ENCODE results near the gene FRMPD4.
"Not testable (repeated sequence)": the region's sequence is repeated elsewhere in the genome, so short reads cannot be mapped to it uniquely, and the experiment has no call there.

FRMPD4 gene

DNA sequence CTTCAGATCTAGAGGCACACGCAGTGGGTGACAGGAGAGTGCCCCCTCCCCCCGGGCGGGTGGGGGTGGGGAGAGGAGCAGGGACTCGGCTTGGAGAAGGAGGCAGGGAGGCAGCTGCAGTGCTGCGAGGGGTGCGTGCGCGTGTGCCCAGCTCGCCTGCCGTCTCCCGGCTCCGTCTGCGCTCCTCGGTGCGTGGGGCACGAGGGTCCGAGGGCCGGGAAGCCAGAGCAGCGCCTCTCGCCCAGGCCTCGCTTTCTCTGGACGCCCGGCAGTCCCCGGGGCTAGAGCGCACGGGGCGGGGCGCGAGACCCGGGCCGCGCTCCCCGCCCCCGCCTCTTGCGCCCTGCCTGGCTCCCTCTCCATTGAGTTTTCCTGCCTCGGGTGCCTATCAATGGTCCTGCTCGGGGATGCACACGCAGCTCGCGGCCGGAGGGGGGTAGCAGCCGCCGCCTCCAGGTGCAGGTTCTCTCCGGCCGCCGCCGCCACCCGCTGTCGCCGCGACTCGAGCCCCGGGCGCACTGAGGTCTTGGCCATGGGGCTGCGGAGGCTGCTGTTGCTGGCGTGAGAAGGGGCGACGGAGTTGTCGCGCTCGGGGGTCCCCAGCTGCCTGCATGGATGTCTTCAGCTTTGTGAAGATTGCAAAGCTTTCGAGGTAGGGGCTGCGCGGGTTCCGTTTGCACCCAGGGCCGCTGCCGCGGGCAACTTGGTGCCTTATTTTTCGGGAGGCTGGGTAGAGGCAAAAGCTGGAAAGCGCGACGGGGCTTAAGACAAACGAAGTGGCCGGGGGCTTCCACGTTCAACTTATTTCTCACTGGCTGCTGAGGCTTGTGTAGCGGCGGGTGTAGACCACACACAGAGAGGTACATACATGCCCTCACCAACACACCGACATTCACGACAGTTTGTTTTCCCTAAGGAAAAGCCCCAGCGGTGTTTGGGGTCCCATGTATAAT is at the start of gene FRMPD4:
Gene FRMPD4, plus strand, starts transcription at position 113 of the 953 bp plus-strand sequence. Its CDS starts 499 bp downstream, at position 612.
- DNase-seq, result peak in 8 of 10 donors; percentile 7 to 87 (median 31)
- intact Hi-C loops (cut with DNase I), result no loop called here

DNA sequence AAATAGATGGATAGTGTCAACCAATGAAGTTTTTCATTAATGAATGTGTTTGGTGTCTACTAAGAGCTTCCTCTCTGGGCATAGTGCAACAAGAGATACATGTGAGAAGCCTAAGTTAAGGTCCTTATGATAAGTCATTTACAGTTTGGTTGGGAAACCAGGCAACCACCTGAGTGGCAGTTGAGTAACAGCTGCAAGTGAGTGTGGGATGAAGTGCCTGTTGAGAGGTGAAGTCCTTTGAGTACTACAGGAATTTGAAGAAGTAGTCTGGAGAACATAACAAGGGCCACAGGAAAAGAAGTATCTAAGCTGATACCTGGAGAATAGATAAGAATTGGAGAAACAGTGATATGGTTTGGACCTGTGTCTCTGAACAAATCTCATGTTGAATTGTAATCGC is 48.5 kb upstream of the FRMPD4 start:
- no peak for DNase-seq
- intact Hi-C loops (cut with DNase I), result no loop called here

DNA sequence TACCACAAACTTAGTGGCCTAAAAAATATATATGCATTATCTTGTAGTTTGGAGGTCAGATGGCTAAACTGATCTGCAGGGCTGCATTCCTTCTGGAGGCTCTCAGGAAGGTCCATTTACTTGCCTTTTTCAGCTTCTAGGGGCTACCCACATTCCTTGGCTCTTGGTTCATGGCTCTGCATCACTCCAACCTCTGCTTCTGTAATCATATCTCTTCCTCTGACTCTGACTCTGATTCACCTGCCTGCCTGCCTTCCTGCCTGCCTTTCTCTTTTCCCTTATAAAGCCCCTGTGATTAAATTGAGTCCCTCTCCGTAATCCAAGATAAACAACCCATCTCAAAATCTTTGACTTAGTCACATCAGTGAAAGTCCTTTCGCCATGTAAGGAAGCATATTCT is 25.0 kb upstream of the FRMPD4 start:
- DNase-seq, result no peak
- intact Hi-C loops (cut with DNase I), result no loop called here

DNA sequence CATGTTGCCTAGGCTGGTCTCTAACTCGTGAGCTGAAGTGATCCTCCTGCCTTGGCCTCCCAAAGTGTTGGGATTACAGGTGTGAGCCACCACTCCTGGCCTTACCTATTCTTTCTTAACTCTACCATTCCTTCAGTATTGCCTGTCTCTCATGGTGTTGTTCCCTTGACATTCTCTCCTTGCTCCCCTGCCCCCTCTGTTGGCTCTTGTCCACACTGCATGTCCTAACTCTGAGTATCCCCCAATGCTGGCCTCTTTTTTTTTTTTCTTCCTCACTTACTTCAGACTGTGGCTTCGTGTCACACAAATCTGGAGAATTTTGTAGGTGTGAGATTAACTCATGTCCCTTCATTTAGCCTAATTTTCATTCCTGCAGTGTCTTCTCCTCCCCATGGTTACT is 22.9 kb upstream of the FRMPD4 start:
- DNase-seq, result no peak
- intact Hi-C loops (cut with DNase I), result no loop called here

DNA sequence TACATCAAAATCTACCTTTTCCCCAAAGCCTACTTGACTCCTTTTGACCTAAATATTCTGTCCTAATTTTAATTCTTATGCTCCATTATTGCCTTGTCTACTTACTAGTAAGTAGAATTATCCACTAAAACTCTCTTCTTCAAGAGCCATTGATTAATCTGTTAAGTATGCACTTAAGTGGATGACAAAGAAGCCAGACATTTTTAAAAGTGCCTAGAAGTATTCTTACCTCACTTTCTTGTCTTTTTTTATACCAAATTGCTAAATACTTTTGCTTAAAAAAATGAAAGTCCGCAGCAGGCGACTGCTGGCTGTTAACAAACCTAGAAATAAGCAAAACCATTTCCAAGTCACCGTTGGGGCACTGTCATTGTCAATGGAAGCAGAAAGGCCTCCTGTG is 20.1 kb upstream of the FRMPD4 start:
- intact Hi-C loops (cut with DNase I), result no loop called here
- no peak for DNase-seq

DNA sequence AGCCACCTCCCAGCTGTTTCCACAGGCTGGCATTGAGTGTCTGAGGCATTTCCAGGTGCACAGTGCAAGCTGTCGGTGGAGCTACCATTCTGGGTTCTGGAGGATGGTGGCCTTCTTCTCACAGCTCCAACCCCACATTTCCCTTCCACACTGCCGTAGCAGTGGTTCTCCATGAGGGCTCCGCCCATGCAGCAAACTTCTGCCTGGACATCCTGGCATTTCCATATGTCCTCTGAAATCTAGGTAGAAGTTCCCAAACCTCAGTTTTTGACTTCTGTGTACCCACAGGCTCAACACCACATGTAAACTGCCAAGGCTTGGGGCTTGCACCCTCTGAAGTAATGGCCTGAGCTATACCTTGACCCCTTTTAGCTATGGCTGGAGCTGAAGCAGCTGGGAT is 10.3 kb upstream of the FRMPD4 start:
- DNase-seq, result peak in 1 of 10 donors; percentile 26
- intact Hi-C loops (cut with DNase I), result no loop called here

DNA sequence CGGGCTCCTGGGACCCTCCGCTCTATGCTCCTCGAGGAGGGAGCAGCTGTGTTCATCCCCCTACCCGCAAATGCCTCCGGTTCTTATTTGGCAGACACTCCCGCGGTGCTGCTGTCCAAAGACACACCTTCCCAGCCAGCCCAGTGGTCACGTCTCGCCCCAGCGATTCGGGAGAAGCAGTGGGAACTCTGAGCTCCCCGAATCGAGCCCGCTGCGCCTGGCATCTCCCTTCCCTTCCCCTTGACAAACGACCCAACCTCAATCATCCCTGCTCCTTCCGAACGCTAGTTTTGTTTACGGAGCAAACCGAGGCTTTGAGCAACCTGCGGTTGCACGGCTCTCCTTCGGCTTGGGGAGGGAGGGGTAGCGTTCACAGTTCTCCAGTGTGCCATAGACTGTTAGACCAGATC is 317 bp upstream of the FRMPD4 start:
- peak in 5 of 10 donors; percentile 12 to 81 (median 68) for DNase-seq
- intact Hi-C loops (cut with DNase I), result no loop called here

DNA sequence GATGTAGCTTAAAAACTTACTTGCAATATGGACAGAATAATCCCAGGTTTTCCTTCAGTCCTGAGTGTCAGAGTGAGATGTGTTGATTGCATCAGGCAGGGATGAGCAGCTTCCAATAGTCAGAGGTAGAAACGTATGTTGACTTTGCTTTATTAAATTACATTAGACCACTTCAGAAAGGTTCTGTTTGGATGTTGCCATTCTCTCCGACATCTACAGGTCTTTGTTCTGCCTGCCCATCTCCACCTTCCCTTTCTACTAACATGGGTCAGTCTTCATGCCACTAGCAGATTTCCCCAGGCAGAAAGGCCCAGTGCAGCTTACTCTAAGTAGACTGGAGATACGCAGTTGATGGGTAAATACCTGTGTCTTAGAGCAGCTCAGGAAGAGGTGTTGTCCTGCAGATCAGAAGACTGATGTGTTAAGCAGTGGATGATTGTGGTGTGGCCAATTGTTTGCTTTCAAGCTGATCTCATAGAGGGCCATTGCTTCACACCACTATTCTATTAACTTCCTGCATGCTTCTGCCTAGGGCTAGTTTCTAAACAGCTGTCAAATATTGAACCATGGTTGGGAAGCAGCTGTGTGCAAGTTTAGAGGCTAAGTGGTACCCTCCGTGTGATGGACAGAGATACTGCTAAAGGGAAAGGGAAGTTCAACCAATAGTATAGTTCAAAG is 1.8 kb downstream of the FRMPD4 start:
- intact Hi-C loops (cut with DNase I), result no loop called here
- DNase-seq, result no peak

DNA sequence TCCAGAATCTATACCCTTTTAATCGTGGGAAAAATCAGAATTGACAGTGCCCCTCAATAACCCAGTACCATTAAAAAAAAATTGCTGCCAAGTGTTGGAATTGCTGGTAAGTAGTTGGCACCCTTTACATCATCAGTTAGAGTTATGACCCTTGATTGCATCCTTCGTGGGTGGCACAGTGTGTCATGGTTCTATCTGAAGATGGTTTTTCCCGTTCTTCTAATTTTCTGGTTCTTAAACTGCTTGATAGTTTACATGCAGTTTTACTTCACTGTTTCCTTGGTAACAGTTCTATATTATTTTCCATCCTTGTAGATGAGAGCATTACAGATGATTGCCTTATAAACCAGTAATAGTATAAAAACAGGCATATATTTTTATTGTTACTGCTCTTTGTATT is 3.2 kb downstream of the FRMPD4 start:
- intact Hi-C loops (cut with DNase I), result no loop called here
- no peak for DNase-seq

DNA sequence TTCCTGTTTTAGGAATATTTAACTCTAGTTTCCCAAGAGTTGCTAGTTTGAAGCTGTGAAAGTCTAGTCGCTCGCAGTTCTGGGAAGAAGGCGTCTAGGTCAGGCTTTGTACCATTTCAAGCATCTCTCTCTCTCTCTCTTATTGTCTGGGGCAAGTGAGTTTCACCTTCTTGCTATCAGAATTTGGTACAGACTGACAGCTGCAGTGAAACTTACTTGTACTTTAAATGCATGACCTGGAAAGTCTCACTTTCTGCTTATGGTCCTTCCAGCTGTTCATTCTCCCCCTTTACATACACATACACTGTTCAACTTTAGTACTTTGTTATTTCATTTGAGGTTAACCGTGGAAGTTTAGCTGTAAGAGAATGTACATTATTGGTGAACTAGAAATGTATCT is 4.4 kb downstream of the FRMPD4 start:
- intact Hi-C loops (cut with DNase I), result no loop called here
- no peak for DNase-seq

DNA sequence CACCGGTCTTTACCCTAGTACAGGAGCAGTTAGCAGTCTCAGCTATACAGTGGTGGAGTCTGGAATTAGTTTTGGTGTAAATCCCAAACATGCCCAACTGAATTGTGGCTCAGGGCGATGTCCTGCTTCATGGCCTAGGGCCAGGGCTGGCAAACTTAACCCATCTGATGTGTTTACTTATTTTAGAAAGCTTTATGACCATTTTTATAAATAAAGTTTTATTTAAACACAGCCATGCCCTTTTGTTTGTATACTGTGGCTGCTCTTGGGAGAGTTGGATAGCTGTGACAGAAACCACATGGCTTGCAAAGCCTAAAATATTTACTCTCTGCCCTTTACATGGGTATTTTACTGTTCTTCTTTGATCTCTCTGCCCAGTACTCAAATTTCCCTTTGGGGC is 7.1 kb downstream of the FRMPD4 start:
- DNase-seq, result no peak
- intact Hi-C loops (cut with DNase I), result no loop called here

DNA sequence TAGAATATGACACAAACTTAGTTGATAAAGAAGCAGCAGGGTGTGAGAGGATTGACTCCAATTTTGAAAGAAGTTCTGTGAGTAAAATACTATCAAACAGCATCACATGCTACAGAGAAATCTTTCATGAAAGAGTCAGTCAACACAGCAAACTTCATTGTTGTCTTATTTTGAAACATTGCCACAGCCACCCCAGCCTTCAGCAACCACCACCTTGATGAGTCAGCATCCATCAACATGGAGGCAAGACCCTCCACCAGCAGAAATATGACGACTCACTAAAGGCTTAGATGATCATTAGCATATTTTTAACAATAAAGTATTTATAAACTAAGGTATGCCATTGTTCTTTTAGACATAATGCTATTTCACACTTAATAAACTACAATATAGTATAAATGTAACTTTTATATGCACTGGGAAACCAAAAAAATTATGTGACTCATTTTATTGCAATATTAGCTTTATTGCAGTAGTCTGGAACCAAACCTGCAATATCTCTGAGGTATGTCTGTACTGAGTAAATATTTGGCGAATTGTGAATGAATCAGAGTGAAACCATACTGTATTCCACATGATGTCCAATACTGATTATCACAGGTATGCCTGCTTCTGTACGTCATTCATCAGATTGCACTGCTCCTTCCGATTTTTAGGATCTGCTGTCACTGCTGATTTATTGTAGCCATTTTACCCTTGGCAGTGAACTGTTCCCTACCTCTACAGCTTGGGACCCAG is 11.6 kb downstream of the FRMPD4 start:
- no peak for DNase-seq
- intact Hi-C loops (cut with DNase I), result no loop called here

DNA sequence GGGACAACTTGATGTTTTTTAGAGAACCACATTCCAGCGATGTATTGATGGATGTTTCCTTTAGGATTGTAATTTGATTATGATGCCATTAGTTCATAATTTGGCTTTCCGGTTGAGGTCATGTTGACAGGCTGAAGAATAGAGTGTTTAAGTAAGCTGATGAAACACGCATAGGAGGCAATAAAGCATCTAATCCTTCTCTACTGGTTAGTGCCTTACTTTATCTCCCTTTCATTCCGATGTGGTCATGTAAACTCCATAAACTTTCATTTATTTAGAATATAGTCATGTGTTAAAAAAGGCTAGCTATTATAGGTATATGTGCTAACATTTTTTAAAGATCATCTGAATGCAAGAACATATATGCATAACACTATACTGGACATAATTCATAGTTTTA is 15.0 kb downstream of the FRMPD4 start:
- intact Hi-C loops (cut with DNase I), result no loop called here
- DNase-seq, result no peak

DNA sequence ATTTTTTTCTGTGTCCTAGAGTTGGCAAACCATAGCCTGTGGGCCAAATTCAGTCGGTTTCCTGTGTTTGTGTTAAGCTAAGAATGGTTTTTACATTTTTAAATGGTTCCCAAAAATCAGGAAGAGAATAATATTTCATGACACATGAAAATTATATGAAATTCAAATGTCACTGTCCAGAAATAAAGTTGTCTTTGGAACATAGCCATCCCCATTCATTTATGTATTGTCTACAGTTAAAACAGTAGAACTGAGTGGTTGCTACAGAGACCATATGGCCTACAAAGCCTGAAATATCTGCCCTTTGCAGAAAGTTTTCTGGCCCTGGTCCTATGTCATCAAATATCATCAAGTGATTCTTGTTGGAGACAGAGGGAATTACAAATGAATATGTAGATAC is 15.5 kb downstream of the FRMPD4 start:
- DNase-seq, result no peak
- intact Hi-C loops (cut with DNase I), result no loop called here

DNA sequence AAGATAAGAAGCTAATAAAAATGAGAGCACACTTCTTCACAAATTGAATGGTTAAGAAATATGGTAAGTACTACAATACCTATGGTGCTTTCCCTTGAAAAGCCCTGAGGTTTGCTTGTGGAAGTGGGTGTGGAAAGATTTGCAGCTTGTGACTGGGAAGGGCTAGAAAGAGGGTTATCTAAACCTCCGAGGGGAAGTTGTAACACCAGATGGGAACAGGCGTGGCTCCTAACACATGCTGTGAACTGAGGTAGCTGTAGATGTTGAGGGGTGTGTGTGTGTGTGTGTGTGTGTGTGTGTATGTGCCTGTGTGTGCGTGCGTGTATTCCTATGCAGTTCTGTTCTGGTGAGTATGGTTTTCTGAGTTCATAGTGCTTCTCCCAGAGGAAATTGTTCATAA is 21.5 kb downstream of the FRMPD4 start:
- no peak for DNase-seq
- intact Hi-C loops (cut with DNase I), result no loop called here

DNA sequence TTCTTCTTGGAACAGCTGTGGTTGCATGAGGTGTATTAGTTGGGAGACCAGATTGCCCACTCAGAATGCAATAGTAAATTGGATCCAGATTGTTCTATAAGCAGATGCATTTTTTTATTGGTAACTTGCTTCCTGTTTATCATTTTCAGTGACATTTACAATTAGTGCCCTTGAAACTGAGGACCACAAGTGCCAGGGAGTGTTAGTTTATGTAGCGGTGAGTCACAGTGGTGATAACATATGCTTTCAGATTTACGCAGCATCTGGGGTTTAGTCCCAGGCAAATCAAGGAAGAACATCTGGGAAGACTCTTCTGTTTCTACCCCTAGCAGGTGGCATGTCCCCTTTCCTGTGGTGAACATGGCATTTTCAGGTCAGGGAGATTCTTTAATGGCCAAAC is 24.1 kb downstream of the FRMPD4 start:
- DNase-seq, result no peak

DNA sequence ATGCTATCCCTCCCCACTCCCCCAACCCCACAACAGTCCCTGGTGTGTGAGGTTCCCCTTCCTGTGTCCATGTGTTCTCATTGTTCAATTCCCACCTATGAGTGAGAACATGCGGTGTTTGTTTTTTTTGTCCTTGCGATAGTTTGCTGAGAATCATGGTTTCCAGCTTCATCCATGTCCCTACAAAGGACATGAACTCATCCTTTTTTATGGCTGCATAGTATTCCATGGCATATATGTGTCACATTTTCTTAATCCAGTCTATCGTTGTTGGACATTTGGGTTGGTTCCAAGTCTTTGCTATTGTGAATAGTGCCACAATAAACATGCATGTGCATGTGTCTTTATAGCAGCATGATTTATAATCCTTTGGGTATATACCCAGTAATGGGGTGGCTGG is 25.9 kb downstream of the FRMPD4 start:
- intact Hi-C loops (cut with DNase I); DNase-seq: not testable (repeated sequence)

More for the DNA sequence above, 24.1 kb downstream of the FRMPD4 start:
- intact Hi-C loops (cut with DNase I), result no loop called here

DNA sequence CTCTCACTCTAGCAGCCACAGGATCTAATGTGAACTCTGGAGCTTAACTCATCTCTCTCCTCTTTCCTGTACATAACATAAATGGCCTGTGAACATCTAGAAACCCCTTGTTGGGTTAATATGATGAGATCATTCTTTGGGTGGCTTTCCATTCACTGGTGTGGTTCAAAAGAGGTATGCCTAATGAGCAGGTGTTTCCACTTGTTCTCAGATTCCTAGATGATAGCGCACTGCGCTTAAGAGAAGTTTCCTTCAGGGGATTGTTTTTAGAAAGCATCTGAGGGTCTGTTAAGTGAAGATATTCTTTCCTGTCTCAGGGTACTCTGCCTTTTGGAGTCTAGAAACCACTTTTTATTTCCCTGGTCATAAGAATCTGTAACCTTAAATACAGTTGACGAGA is 32.5 kb downstream of the FRMPD4 start:
- intact Hi-C loops (cut with DNase I), result no loop called here
- DNase-seq, result no peak

DNA sequence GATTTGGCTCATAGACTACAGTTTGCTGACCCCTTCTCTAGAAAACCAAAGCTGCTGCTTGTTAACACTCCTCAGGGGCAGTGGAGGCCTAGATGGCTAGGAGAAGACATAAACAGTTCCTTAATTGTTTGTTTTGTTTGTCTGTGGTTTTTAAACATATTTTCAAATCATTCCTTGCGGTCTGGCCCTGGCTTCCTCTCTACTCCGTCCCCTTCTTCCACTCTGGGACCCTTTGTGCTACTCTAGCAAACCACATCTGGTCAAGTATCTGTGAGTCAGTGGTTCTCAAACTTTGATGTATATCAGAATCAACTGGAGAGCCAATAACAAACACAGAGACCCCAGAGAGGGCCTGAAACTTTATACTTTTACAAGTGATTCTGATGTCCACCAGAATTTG is 36.1 kb downstream of the FRMPD4 start:
- DNase-seq, result no peak
- intact Hi-C loops (cut with DNase I), result no loop called here

DNA sequence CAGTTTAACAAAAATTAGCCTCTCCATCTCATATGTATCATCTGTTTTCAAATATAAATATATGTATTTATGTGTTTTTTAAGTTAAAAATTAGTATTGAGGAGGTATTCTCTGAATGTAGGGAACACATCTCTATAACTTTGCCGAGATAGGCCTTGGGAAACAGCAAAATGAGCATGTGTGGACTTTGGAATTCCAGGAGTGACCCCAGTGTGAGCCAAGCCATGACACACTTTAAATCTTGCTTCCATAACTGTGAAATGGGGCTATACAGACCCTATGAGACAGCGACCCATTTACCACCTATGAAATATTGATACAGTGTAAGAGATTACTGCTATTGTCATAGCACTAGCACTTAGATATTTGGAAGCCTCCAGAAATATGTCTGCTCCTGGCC is 58.8 kb downstream of the FRMPD4 start:
- no peak for DNase-seq
- intact Hi-C loops (cut with DNase I), result no loop called here

DNA sequence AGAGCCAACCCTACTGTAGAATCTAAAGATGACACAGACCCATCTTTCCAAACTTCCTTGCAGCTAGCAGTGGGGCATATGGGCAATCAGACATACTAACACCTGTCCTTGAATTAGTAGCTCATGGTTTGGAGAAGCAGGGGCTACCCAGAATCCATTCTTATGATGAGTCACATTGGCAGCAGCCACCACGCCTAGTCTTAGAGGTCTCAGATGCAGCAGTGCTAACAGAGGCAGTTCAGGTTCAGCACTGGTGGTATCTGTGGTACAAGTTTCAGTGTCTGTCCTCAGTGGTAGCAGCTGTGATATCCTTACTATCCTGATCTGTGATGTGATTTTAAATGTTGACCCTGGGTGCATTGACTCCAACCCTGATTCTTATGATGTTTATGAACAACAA is 68.1 kb downstream of the FRMPD4 start:
- no peak for DNase-seq
- intact Hi-C loops (cut with DNase I), result no loop called here
